ENCODE data around the gene SLC16A4.
"Not testable (repeated sequence)": the region's sequence is repeated elsewhere in the genome, so short reads cannot be mapped to it uniquely, and the experiment has no call there.

SLC16A4 gene

GRCh38 chr1:110390692-110391245 is at the start of gene SLC16A4:
Gene SLC16A4, minus strand, starts transcription at chr1:110391026. Its CDS starts 1,703 bp downstream, at chr1:110389323.
- Histone ChIP-seq H3K27ac (ENCODE audit: low read depth, low read length) (peak within 1 kb of the TSS; percentile 86), H3K4me3 (ENCODE audit: low read depth, low read length) (peak within 1 kb of the TSS; percentile 77), H3K36me3 (ENCODE audit: insufficient read depth, low read length) (no peaks in the 10 kb centered on the region)

GRCh38 chr1:110439873-110440272 is 49.0 kb upstream of the SLC16A4 start:
- not testable (repeated sequence) for H3K79me2 ChIP-seq (ENCODE audit: control insufficient read depth, insufficient read depth, low read length, unreplicated experiment); H3K4me1 ChIP-seq (ENCODE audit: control insufficient read depth, insufficient read depth, low read length, unreplicated experiment); H3K4me3 ChIP-seq (ENCODE audit: low read depth, low read length); H3K36me3 ChIP-seq (ENCODE audit: insufficient read depth, low read length); H2AFZ ChIP-seq (ENCODE audit: low read length, unreplicated experiment); H3K27ac ChIP-seq (ENCODE audit: low read depth, low read length)
- H3K27me3 ChIP-seq (ENCODE audit: insufficient read depth, low read length) = peaks cover 12% of the 10 kb centered on the region

More at GRCh38 chr1:110390692-110391245, at the start of gene SLC16A4:
- Histone ChIP-seq H2AFZ (ENCODE audit: low read length, unreplicated experiment) (peak within 1 kb of the TSS; percentile 40), H3K4me1 (ENCODE audit: control insufficient read depth, insufficient read depth, low read length, unreplicated experiment) (peaks cover 48% of the 10 kb centered on the region), H3K27me3 (ENCODE audit: insufficient read depth, low read length) (no peaks in the 10 kb centered on the region), H3K79me2 (ENCODE audit: control insufficient read depth, insufficient read depth, low read length, unreplicated experiment) (peaks cover 17% of the 10 kb centered on the region)

GRCh38 chr1:110438893-110439292 is 48.1 kb upstream of the SLC16A4 start:
- H2AFZ ChIP-seq (ENCODE audit: low read length, unreplicated experiment) = no peak overlapping the region
- peaks cover 12% of the 10 kb centered on the region for H3K27me3 ChIP-seq (ENCODE audit: insufficient read depth, low read length)
- no peaks in the 10 kb centered on the region for H3K36me3 ChIP-seq (ENCODE audit: insufficient read depth, low read length)
- no peaks in the 10 kb centered on the region for H3K79me2 ChIP-seq (ENCODE audit: control insufficient read depth, insufficient read depth, low read length, unreplicated experiment)
- no peaks in the 10 kb centered on the region for H3K4me1 ChIP-seq (ENCODE audit: control insufficient read depth, insufficient read depth, low read length, unreplicated experiment)
- no peak overlapping the region for H3K27ac ChIP-seq (ENCODE audit: low read depth, low read length)
- no peak overlapping the region for H3K4me3 ChIP-seq (ENCODE audit: low read depth, low read length)

- not testable (repeated sequence) for H3K79me2 ChIP-seq (ENCODE audit: control insufficient read depth, insufficient read depth, low read length, unreplicated experiment); H3K27ac ChIP-seq (ENCODE audit: low read depth, low read length); H2AFZ ChIP-seq (ENCODE audit: low read length, unreplicated experiment); H3K4me1 ChIP-seq (ENCODE audit: control insufficient read depth, insufficient read depth, low read length, unreplicated experiment); H3K36me3 ChIP-seq (ENCODE audit: insufficient read depth, low read length); H3K4me3 ChIP-seq (ENCODE audit: low read depth, low read length)
- H3K27me3 ChIP-seq (ENCODE audit: insufficient read depth, low read length) = peaks cover 19% of the 10 kb centered on the region
Measured at GRCh38 chr1:110437645-110438299, 46.9 kb upstream of the SLC16A4 start.

GRCh38 chr1:110436635-110437034 is 45.8 kb upstream of the SLC16A4 start:
- no peak overlapping the region for H3K27ac ChIP-seq (ENCODE audit: low read depth, low read length)
- H3K27me3 ChIP-seq (ENCODE audit: insufficient read depth, low read length) = peaks cover 26% of the 10 kb centered on the region
- H3K4me3 ChIP-seq (ENCODE audit: low read depth, low read length) = no peak overlapping the region
- no peak overlapping the region for H2AFZ ChIP-seq (ENCODE audit: low read length, unreplicated experiment)
- H3K36me3 ChIP-seq (ENCODE audit: insufficient read depth, low read length) = no peaks in the 10 kb centered on the region
- H3K4me1 ChIP-seq (ENCODE audit: control insufficient read depth, insufficient read depth, low read length, unreplicated experiment) = no peaks in the 10 kb centered on the region
- H3K79me2 ChIP-seq (ENCODE audit: control insufficient read depth, insufficient read depth, low read length, unreplicated experiment) = no peaks in the 10 kb centered on the region

- no peak overlapping the region for H3K27ac ChIP-seq (ENCODE audit: low read depth, low read length)
- H3K79me2 ChIP-seq (ENCODE audit: control insufficient read depth, insufficient read depth, low read length, unreplicated experiment) = no peaks in the 10 kb centered on the region
- H3K27me3 ChIP-seq (ENCODE audit: insufficient read depth, low read length) = peaks cover 43% of the 10 kb centered on the region
- no peak overlapping the region for H2AFZ ChIP-seq (ENCODE audit: low read length, unreplicated experiment)
- H3K36me3 ChIP-seq (ENCODE audit: insufficient read depth, low read length) = no peaks in the 10 kb centered on the region
- no peaks in the 10 kb centered on the region for H3K4me1 ChIP-seq (ENCODE audit: control insufficient read depth, insufficient read depth, low read length, unreplicated experiment)
- no peak overlapping the region for H3K4me3 ChIP-seq (ENCODE audit: low read depth, low read length)
Measured at GRCh38 chr1:110434946-110435345, 44.1 kb upstream of the SLC16A4 start.

DNA sequence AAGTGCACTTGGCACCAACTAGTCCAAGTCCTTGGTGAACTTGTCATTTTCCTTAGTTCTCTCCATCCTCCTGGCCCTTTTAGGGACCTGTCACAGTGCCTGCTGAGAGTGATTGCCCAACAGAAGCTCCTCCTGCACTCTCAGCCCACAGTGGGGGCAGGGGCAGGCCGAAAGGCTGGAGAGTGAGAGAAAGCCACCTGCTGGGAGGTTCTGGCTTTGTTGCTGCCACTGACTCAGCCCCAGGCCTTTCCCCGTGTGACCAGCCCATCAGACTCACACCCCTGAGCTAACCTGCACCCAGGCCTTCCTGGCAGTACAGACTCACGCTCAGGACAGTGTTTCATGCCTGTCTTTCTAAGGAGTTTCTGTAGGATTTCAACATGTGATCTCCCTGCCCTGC is 43.0 kb upstream of the SLC16A4 start:
- Histone ChIP-seq H2AFZ (ENCODE audit: low read length, unreplicated experiment) (no peak overlapping the region), H3K36me3 (ENCODE audit: insufficient read depth, low read length) (no peaks in the 10 kb centered on the region), H3K27me3 (ENCODE audit: insufficient read depth, low read length) (peaks cover 48% of the 10 kb centered on the region), H3K4me3 (ENCODE audit: low read depth, low read length) (no peak overlapping the region), H3K27ac (ENCODE audit: low read depth, low read length) (no peak overlapping the region), H3K79me2 (ENCODE audit: control insufficient read depth, insufficient read depth, low read length, unreplicated experiment) (no peaks in the 10 kb centered on the region), H3K4me1 (ENCODE audit: control insufficient read depth, insufficient read depth, low read length, unreplicated experiment) (no peaks in the 10 kb centered on the region)

- no peaks in the 10 kb centered on the region for H3K79me2 ChIP-seq (ENCODE audit: control insufficient read depth, insufficient read depth, low read length, unreplicated experiment)
- H3K27me3 ChIP-seq (ENCODE audit: insufficient read depth, low read length) = peaks cover 48% of the 10 kb centered on the region
- H3K27ac ChIP-seq (ENCODE audit: low read depth, low read length) = no peak overlapping the region
- H3K4me3 ChIP-seq (ENCODE audit: low read depth, low read length) = no peak overlapping the region
- H3K36me3 ChIP-seq (ENCODE audit: insufficient read depth, low read length) = no peaks in the 10 kb centered on the region
- no peaks in the 10 kb centered on the region for H3K4me1 ChIP-seq (ENCODE audit: control insufficient read depth, insufficient read depth, low read length, unreplicated experiment)
- H2AFZ ChIP-seq (ENCODE audit: low read length, unreplicated experiment) = no peak overlapping the region
Measured at GRCh38 chr1:110433213-110433612, 42.4 kb upstream of the SLC16A4 start.

DNA sequence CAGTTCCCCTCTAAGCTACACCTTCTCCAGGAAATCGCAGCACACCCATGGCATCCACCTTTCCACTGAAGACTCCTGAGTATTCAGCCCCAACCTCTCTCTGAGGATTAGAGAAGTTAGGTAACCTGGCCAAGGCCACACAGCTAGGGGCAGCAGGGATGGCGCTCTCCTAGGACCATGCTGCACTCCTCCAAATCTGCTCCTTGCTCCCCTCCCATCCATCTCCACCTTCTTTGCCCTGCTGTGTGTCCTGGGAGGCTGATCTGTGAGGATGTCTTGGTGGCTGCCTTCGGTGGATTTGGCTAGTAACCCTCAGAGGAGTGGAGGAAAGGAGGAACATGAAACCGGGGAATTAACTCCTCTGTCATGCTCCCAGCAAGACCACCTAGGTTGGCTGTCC is 40.1 kb upstream of the SLC16A4 start:
- Histone ChIP-seq H3K36me3 (ENCODE audit: insufficient read depth, low read length) (no peaks in the 10 kb centered on the region), H3K4me3 (ENCODE audit: low read depth, low read length) (no peak overlapping the region), H3K27ac (ENCODE audit: low read depth, low read length) (no peak overlapping the region), H3K27me3 (ENCODE audit: insufficient read depth, low read length) (peaks cover 43% of the 10 kb centered on the region), H3K4me1 (ENCODE audit: control insufficient read depth, insufficient read depth, low read length, unreplicated experiment) (no peaks in the 10 kb centered on the region), H2AFZ (ENCODE audit: low read length, unreplicated experiment) (no peak overlapping the region), H3K79me2 (ENCODE audit: control insufficient read depth, insufficient read depth, low read length, unreplicated experiment) (no peaks in the 10 kb centered on the region)

DNA sequence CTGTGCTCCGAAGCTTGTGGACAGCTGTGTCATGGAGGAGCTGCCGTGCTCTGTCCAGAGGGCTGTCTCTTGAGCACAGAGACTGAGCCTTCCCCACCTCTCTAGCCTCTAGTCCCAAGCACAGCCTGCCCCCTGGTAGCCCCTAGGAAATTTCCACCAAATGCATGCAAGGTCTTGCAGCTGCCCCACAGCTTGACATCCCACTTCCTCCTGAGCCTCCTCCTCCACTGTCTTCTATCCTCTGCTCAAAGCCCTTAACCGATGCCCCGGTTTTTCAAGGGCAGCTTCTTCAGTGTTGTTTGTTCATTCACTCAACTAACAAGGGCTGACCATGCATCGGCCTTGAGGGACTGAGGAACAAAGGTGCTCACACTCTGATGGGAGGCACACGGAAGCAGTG is 39.5 kb upstream of the SLC16A4 start:
- Histone ChIP-seq H3K36me3 (ENCODE audit: insufficient read depth, low read length) (no peaks in the 10 kb centered on the region), H3K4me3 (ENCODE audit: low read depth, low read length) (no peak overlapping the region), H3K4me1 (ENCODE audit: control insufficient read depth, insufficient read depth, low read length, unreplicated experiment) (no peaks in the 10 kb centered on the region), H3K79me2 (ENCODE audit: control insufficient read depth, insufficient read depth, low read length, unreplicated experiment) (no peaks in the 10 kb centered on the region), H2AFZ (ENCODE audit: low read length, unreplicated experiment) (no peak overlapping the region), H3K27me3 (ENCODE audit: insufficient read depth, low read length) (peaks cover 38% of the 10 kb centered on the region), H3K27ac (ENCODE audit: low read depth, low read length) (no peak overlapping the region)

DNA sequence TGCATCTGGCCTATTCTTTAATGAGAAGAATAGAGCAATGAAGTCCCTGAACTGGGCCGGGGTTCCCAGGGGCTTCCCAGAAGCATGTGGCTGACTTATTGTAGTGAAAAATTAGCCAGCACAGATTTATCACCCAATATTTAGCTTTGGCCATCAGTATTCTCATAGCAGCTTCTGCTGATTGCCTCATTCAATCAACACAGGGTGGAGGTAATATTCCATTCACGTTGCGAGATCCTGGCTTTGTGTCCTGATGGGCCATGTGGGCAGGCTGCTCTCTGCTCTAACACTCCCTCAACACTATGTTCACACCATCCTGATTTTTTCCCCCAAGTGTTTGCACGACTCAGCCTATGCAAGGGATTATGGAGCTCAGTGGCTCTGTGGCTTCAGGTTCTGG is 38.1 kb upstream of the SLC16A4 start:
- Histone ChIP-seq H2AFZ (ENCODE audit: low read length, unreplicated experiment) (no peak overlapping the region), H3K36me3 (ENCODE audit: insufficient read depth, low read length) (no peaks in the 10 kb centered on the region), H3K79me2 (ENCODE audit: control insufficient read depth, insufficient read depth, low read length, unreplicated experiment) (no peaks in the 10 kb centered on the region), H3K4me1 (ENCODE audit: control insufficient read depth, insufficient read depth, low read length, unreplicated experiment) (no peaks in the 10 kb centered on the region), H3K27ac (ENCODE audit: low read depth, low read length) (no peak overlapping the region), H3K27me3 (ENCODE audit: insufficient read depth, low read length) (peaks cover 36% of the 10 kb centered on the region), H3K4me3 (ENCODE audit: low read depth, low read length) (no peak overlapping the region)

All from ACC112 (cell line).